ENCODE measurements around the gene NTN1. TPM values are rescaled to one million over a fixed set of nuclear protein-coding genes. Genes with fewer than 3 reads are reported as not detected.

The NTN1 gene
- total RNA-seq, 2 donors from 2014 or later: 3.6 to 4.0 TPM

DNA sequence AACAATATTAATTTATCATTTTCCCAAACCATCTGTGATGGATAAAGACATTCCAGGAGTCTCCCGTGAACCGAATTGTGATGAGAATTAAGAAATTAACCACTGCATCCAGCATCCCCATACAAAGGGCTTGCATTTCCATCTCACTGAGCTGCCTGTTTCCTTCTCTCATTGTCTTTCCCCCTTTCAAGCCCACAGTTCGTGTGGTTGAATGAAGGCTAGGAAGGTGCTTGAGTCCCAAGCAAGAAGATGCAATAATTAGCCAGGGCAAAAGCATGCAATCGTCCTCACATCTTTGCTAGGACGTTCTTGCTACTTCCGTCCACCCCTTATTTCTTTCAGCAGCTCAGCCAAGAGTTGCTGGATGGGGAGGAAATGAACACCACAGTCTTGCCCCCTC lies 146.1 kb downstream of the NTN1 start:
- 75% methylated on average over 6 of the region's 6 CpGs for WGBS, 2 donors
- TF ChIP-seq, protein P1, sequence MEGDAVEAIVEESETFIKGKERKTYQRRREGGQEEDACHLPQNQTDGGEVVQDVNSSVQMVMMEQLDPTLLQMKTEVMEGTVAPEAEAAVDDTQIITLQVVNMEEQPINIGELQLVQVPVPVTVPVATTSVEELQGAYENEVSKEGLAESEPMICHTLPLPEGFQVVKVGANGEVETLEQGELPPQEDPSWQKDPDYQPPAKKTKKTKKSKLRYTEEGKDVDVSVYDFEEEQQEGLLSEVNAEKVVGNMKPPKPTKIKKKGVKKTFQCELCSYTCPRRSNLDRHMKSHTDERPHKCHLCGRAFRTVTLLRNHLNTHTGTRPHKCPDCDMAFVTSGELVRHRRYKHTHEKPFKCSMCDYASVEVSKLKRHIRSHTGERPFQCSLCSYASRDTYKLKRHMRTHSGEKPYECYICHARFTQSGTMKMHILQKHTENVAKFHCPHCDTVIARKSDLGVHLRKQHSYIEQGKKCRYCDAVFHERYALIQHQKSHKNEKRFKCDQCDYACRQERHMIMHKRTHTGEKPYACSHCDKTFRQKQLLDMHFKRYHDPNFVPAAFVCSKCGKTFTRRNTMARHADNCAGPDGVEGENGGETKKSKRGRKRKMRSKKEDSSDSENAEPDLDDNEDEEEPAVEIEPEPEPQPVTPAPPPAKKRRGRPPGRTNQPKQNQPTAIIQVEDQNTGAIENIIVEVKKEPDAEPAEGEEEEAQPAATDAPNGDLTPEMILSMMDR (IDR thresholded peaks at IDR 0.05): no peak
- TF ChIP-seq POLR2A (IDR thresholded peaks at IDR 0.05): no peak
- intact Hi-C loops (cut with DNase I): no loop called here
- Histone ChIP-seq H3K4me3 (no peak overlapping the region), H3K27me3 (no peaks in the 10 kb centered on the region), H3K4me1 (peaks cover 8% of the 10 kb centered on the region), H3K36me3 (replicated peaks in 1 of 2; ENCODE audit: insufficient read depth in 1 of 2, low read depth in 2 of 2) (no peaks in the 10 kb centered on the region), H3K27ac (no peak overlapping the region), H3K9me3 (no peaks in the 10 kb centered on the region)
- DNase-seq: no peak
- ATAC-seq: no peak

DNA sequence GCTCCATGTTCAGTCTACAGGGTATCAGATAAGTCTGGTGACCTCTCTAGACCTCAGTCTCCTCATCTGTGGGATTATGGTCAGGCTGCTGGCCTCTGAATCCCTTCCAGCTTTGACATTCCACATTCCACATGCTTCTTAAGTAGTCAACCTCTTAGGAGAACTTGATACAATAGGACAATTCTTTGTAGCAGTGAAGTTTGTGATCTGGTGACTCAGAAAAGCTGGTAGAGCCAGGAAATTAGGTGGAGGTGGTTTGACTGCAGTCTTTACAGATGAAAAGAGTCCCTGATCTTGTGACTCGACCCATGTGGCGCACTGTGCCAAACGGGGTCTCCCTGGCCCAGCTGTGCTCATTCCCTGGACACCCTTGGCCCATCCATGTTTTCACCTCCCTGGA lies 147.8 kb downstream of the NTN1 start:
- no peaks in the 10 kb centered on the region for H3K9me3 ChIP-seq
- no peaks in the 10 kb centered on the region for H3K36me3 ChIP-seq (replicated peaks in 1 of 2; ENCODE audit: insufficient read depth in 1 of 2, low read depth in 2 of 2)
- DNase-seq (no peak), ATAC-seq (no peak)
- intact Hi-C loops (cut with DNase I): no loop called here
- no peak for TF ChIP-seq POLR2A (IDR thresholded peaks at IDR 0.05)
- TF ChIP-seq, protein P1 (IDR thresholded peaks at IDR 0.05): no peak
- no peak overlapping the region for H3K27ac ChIP-seq
- H3K27me3 ChIP-seq: no peaks in the 10 kb centered on the region
- no peak overlapping the region for H3K4me3 ChIP-seq
- peaks cover under 1% of the 10 kb centered on the region for H3K4me1 ChIP-seq
- 65 to 73% methylated on average over 3 of the region's 3 CpGs for WGBS, 2 donors

DNA sequence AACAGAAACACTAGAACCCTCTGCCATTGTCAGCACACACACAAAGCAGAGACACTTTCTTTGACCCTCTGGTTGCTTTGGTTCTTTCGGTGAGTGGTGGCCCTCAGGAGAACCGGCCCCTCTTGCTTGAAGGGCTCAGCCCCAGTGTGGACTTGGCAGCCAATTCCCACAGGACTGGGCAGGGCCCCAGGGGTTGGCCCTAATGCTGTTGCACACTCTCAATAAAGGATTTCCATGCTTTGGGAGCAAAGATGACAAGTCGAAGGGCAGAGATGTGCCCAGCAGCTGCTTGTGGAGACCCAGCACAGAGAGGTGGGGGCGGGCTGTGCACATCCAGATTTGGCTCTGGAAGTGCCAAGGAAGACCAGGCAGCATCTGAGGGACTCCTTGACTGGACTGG lies 149.0 kb downstream of the NTN1 start:
- WGBS, 2 donors: 83 to 85% methylated on average over 3 to 4 of the region's 4 CpGs
- TF ChIP-seq, protein P1 (IDR thresholded peaks at IDR 0.05): no peak
- no peak for TF ChIP-seq POLR2A (IDR thresholded peaks at IDR 0.05)
- no peaks in the 10 kb centered on the region for H3K9me3 ChIP-seq
- H3K4me1 ChIP-seq: no peaks in the 10 kb centered on the region
- no peaks in the 10 kb centered on the region for H3K27me3 ChIP-seq
- no peak overlapping the region for H3K4me3 ChIP-seq
- DNase-seq (no peak), ATAC-seq (no peak)
- H3K36me3 ChIP-seq (replicated peaks in 1 of 2; ENCODE audit: insufficient read depth in 1 of 2, low read depth in 2 of 2): no peaks in the 10 kb centered on the region
- intact Hi-C loops (cut with DNase I): no loop called here
- no peak overlapping the region for H3K27ac ChIP-seq

DNA sequence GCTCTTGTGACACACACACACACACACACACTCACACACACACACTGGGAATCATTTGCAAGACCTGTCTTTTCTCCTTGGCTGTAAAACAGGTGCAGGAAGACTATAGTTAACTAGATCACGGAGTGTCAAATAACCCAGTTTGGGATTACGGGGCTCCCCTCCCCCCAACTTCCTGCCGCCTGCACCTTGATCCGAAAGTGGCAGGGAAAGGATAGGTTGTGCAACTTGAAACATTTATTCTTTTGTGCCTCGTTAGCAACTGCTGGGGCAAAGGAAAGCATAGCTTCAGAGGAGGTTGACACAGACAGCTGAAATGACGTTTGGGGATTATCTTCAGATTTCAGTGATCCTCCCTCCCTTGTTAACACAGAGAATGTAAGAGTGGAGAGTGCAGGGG lies 149.5 kb downstream of the NTN1 start:
- H3K9me3 ChIP-seq: no peaks in the 10 kb centered on the region
- H3K4me3 ChIP-seq: no peak overlapping the region
- no peaks in the 10 kb centered on the region for H3K27me3 ChIP-seq
- 56 to 64% methylated on average over 6 of the region's 6 CpGs for WGBS, 2 donors
- H3K27ac ChIP-seq: no peak overlapping the region
- H3K36me3 ChIP-seq (replicated peaks in 1 of 2; ENCODE audit: insufficient read depth in 1 of 2, low read depth in 2 of 2): no peaks in the 10 kb centered on the region
- no peak for DNase-seq
- no peak for TF ChIP-seq POLR2A (IDR thresholded peaks at IDR 0.05)
- TF ChIP-seq, protein P1 (IDR thresholded peaks at IDR 0.05): no peak
- intact Hi-C loops (cut with DNase I): no loop called here
- peaks cover 2% of the 10 kb centered on the region for H3K4me1 ChIP-seq
- ATAC-seq: no peak

DNA sequence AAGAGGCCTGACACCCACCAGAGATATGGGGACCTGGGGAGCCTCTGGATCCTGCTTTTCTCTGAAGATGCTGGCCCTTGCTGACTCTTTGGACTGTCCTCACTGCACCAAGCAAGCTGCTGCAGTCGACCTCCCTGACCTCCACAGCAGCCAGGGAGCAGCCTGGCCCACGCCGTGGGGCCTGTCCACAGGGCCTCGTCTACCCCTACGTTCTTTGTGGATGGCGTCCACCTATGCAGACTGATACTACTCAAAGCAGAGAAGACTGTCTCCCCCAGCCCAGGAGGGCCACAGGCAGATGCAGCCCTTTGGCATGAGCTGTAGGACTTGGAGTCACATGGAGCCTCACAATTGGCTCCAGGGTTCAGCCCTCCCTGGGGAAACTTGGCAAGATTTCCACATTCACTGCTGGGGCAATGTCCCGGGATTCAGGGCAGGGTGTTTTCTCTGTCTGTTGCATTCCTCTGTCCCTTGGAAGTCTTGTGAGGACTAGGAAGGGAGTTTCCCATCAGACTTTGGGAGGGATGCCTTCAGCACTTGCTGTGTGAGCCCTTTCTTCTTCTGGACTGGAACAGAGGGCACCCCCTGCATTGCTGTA lies 152.2 kb downstream of the NTN1 start:
- Histone ChIP-seq H3K27me3 (no peaks in the 10 kb centered on the region), H3K4me3 (no peak overlapping the region), H3K4me1 (peaks cover 4% of the 10 kb centered on the region), H3K9me3 (no peaks in the 10 kb centered on the region), H3K27ac (no peak overlapping the region), H3K36me3 (replicated peaks in 1 of 2; ENCODE audit: insufficient read depth in 1 of 2, low read depth in 2 of 2) (no peaks in the 10 kb centered on the region)
- intact Hi-C loops (cut with DNase I): no loop called here
- ATAC-seq (no peak), DNase-seq (no peak)
- 74% methylated on average over 5 to 7 of the region's 7 CpGs for WGBS, 2 donors
- no peak for TF ChIP-seq POLR2A (IDR thresholded peaks at IDR 0.05)
- TF ChIP-seq, protein P1 (IDR thresholded peaks at IDR 0.05): no peak
